Astrocyte (in vitro differentiated cells and primary cell): ENCODE data around the gene SPINK8. TPM values are rescaled to one million over a fixed set of nuclear protein-coding genes. Genes with fewer than 3 reads are reported as not detected.
"Not testable (repeated sequence)": the region's sequence is repeated elsewhere in the genome, so short reads cannot be mapped to it uniquely, and the experiment has no call there.

Source experiments
- DNase-seq: peaks from one replicate; pipeline ENCODE4 v3.0.0-alpha.2; 2010; ENCODE audit warnings: low read depth
- FAIRE-seq: peaks from 2 replicates; lab custom pipeline; 2011; peaks lifted over from hg19 to GRCh38; lab: Jason Lieb, UNC
- H2AFZ ChIP-seq: 2 replicates; pipeline ENCODE4 v1.6.0; 2012; ENCODE audit warnings: low read depth, low read length, inconsistent platforms
- H3K27ac ChIP-seq: 2 replicates; pipeline ENCODE4 v1.5.1; 2011; ENCODE audit warnings: low read depth, low read length, inconsistent platforms
- H3K27me3 ChIP-seq: 2 replicates; pipeline ENCODE4 v1.6.0; 2011; ENCODE audit warnings: low read length, inconsistent platforms; ENCODE audit not compliant: insufficient read depth
- H3K36me3 ChIP-seq: 2 replicates; pipeline ENCODE4 v1.5.1; 2011; ENCODE audit warnings: low read length, inconsistent platforms; ENCODE audit not compliant: insufficient read depth
- H3K4me1 ChIP-seq: 2 replicates; pipeline ENCODE4 v1.5.1; 2011; ENCODE audit warnings: low read length, inconsistent platforms; ENCODE audit not compliant: insufficient read depth
- H3K4me2 ChIP-seq: 2 replicates; pipeline ENCODE4 v1.6.0; 2012; ENCODE audit warnings: low read length, inconsistent platforms
- H3K4me3 ChIP-seq: 2 replicates; pipeline ENCODE4 v1.5.1; 2011; ENCODE audit warnings: low read depth, mild to moderate bottlenecking, low read length, inconsistent platforms; ENCODE audit not compliant: insufficient read depth
- H3K79me2 ChIP-seq: 2 replicates; pipeline ENCODE4 v1.6.0; 2012; ENCODE audit warnings: mild to moderate bottlenecking, low read length, inconsistent platforms; ENCODE audit not compliant: insufficient read depth
- H3K9ac ChIP-seq: 2 replicates; pipeline ENCODE4 v1.6.0; 2012; ENCODE audit warnings: mild to moderate bottlenecking, low read length, inconsistent platforms
- H3K9me3 ChIP-seq: 2 replicates; pipeline ENCODE4 v1.5.1; 2012; ENCODE audit warnings: low read depth, mild to moderate bottlenecking, low read length, inconsistent platforms; ENCODE audit not compliant: insufficient read depth
- H4K20me1 ChIP-seq: 2 replicates; pipeline ENCODE4 v1.6.0; 2012; ENCODE audit warnings: low read length, inconsistent platforms; ENCODE audit not compliant: insufficient read depth
- H3K27ac Mint-ChIP-seq: one replicate; pipeline ENCODE4 v1.8.0; 2021; ENCODE audit warnings: mild to moderate bottlenecking, mixed read lengths; ENCODE audit not compliant: unreplicated experiment
- H3K27me3 Mint-ChIP-seq: one replicate; pipeline ENCODE4 v1.8.0; 2021; ENCODE audit warnings: low read depth, mixed read lengths; ENCODE audit not compliant: unreplicated experiment
- H3K36me3 Mint-ChIP-seq: one replicate; pipeline ENCODE4 v1.8.0; 2021; ENCODE audit warnings: low read depth, mixed read lengths; ENCODE audit not compliant: unreplicated experiment
- H3K4me1 Mint-ChIP-seq: one replicate; pipeline ENCODE4 v1.8.0; 2021; ENCODE audit warnings: low read depth, mixed read lengths; ENCODE audit not compliant: unreplicated experiment
- H3K4me3 Mint-ChIP-seq: one replicate; pipeline ENCODE4 v1.8.0; 2021; ENCODE audit warnings: mild to moderate bottlenecking, moderate library complexity, mixed read lengths; ENCODE audit not compliant: unreplicated experiment
- H3K9me3 Mint-ChIP-seq: one replicate; pipeline ENCODE4 v1.8.0; 2021; ENCODE audit warnings: mild to moderate bottlenecking, mixed read lengths; ENCODE audit not compliant: unreplicated experiment
- CTCF ChIP-seq: IDR thresholded peaks from 2 replicates; pipeline ENCODE4 v1.5.1; 2011; ENCODE audit warnings: low read depth, mild to moderate bottlenecking, inconsistent platforms, low read length, moderate library complexity; ENCODE audit not compliant: insufficient read depth
- EZH2 ChIP-seq: IDR thresholded peaks from 2 replicates; pipeline ENCODE4 v1.6.1; 2012; ENCODE audit warnings: mild to moderate bottlenecking, low read length, inconsistent platforms; ENCODE audit not compliant: insufficient read depth
- total RNA-seq: library from RNA; stranded (reverse); gene quantifications from 2 replicates; pipeline ENCODE4 v1.2.1, GENCODE V29; 2021

SPINK8 gene
- total RNA-seq, 1 donor from 2014 or later = not detected

GRCh38 chr3:48334605-48335004, 1.1 kb upstream of the SPINK8 start:
- Histone ChIP-seq H3K36me3 (no peaks in the 10 kb centered on the region), H3K4me3 (no peak overlapping the region), H3K79me2 (no peaks in the 10 kb centered on the region), H3K9ac (no peak overlapping the region), H3K27ac (no peak overlapping the region), H2AFZ (no peak overlapping the region), H3K9me3 (no peaks in the 10 kb centered on the region), H3K27me3 (peaks cover 15% of the 10 kb centered on the region), H3K4me1 (peaks cover 5% of the 10 kb centered on the region), H3K4me2 (no peak overlapping the region), H4K20me1 (no peaks in the 10 kb centered on the region)
- peaks cover 2% of the 10 kb centered on the region for H3K4me1 Mint-ChIP-seq
- peaks cover 24% of the 10 kb centered on the region for H3K27me3 Mint-ChIP-seq
- DNase-seq (no peak), FAIRE-seq (no peak)
- no peaks in the 10 kb centered on the region for H3K36me3 Mint-ChIP-seq
- no peak overlapping the region for H3K27ac Mint-ChIP-seq
- peaks cover 4% of the 10 kb centered on the region for H3K9me3 Mint-ChIP-seq
- TF ChIP-seq CTCF = no peak
- no peak for TF ChIP-seq EZH2
- no peak overlapping the region for H3K4me3 Mint-ChIP-seq

GRCh38 chr3:48331706-48332435, 1.6 kb downstream of the SPINK8 start:
- not testable (repeated sequence) for H3K4me1 Mint-ChIP-seq, H3K27ac ChIP-seq, H2AFZ ChIP-seq, H3K36me3 Mint-ChIP-seq, H4K20me1 ChIP-seq, H3K79me2 ChIP-seq, H3K4me3 ChIP-seq, H3K27ac Mint-ChIP-seq, H3K36me3 ChIP-seq, H3K4me3 Mint-ChIP-seq, H3K9me3 Mint-ChIP-seq, H3K9me3 ChIP-seq, FAIRE-seq, H3K4me1 ChIP-seq, H3K4me2 ChIP-seq, DNase-seq, H3K9ac ChIP-seq
- peaks cover 24% of the 10 kb centered on the region for H3K27me3 Mint-ChIP-seq
- peaks cover 18% of the 10 kb centered on the region for H3K27me3 ChIP-seq

- H3K9me3 ChIP-seq = peaks cover 3% of the 10 kb centered on the region
- Mint-ChIP-seq H3K27me3 (peaks cover 3% of the 10 kb centered on the region), H3K36me3 (peaks cover 1% of the 10 kb centered on the region), H3K9me3 (peaks cover 2% of the 10 kb centered on the region), H3K27ac (no peak overlapping the region), H3K4me3 (no peak overlapping the region), H3K4me1 (no peaks in the 10 kb centered on the region)
- H2AFZ ChIP-seq = no peak overlapping the region
- H3K27me3 ChIP-seq = peaks cover 3% of the 10 kb centered on the region
- no peak for TF ChIP-seq CTCF
- TF ChIP-seq EZH2 = no peak
- H3K79me2 ChIP-seq = no peaks in the 10 kb centered on the region
- no peak for DNase-seq
- no peak overlapping the region for H3K4me3 ChIP-seq
- H4K20me1 ChIP-seq = no peaks in the 10 kb centered on the region
- H3K4me2 ChIP-seq = no peak overlapping the region
- no peak for FAIRE-seq
- H3K36me3 ChIP-seq = no peaks in the 10 kb centered on the region
- no peak overlapping the region for H3K9ac ChIP-seq
- no peak overlapping the region for H3K27ac ChIP-seq
- no peaks in the 10 kb centered on the region for H3K4me1 ChIP-seq
Measured at GRCh38 chr3:48320996-48321395, 12.5 kb downstream of the SPINK8 start.
